Mesenchymal stem cell (in vitro differentiated cells and primary cell): ENCODE results near the gene COL4A1.

Source experiments
- DNase-seq: peaks from one replicate; pipeline ENCODE4 v3.0.0-alpha.2; 2013
- H2AFZ ChIP-seq: one replicate; pipeline ENCODE4 v1.6.1; 2013; ENCODE audit warnings: low read depth, mild to moderate bottlenecking, control low read depth, inconsistent platforms, low read length, moderate library complexity
- H2AK5ac ChIP-seq: 2 replicates; pipeline ENCODE4 v1.6.1; 2013; ENCODE audit warnings: low read length, moderate library complexity, mild to moderate bottlenecking, inconsistent platforms; ENCODE audit not compliant: severe bottlenecking
- H2BK120ac ChIP-seq: one replicate; pipeline ENCODE4 v1.6.1; 2013; ENCODE audit warnings: low read depth, mild to moderate bottlenecking, inconsistent platforms, low read length, moderate library complexity
- H2BK12ac ChIP-seq, 2 experiments: one replicate each; pipeline ENCODE4 v1.6.1; 2013; ENCODE audit warnings: inconsistent platforms in 2 of 2, low read length in 2 of 2, mild to moderate bottlenecking in 2 of 2, moderate library complexity in 2 of 2, control low read depth in 1 of 2
- H2BK15ac ChIP-seq: one replicate; pipeline ENCODE4 v1.6.1; 2013; ENCODE audit warnings: mild to moderate bottlenecking, low read depth, inconsistent platforms; ENCODE audit not compliant: poor library complexity, severe bottlenecking
- H2BK5ac ChIP-seq: 2 replicates; pipeline ENCODE4 v1.6.1; 2013; ENCODE audit warnings: low read depth, mild to moderate bottlenecking, low read length, control low read depth, inconsistent platforms; ENCODE audit not compliant: poor library complexity, severe bottlenecking
- H3K14ac ChIP-seq, 2 experiments: one replicate each; pipeline ENCODE4 v1.6.1; 2013; ENCODE audit warnings: inconsistent platforms in 2 of 2, low read length in 2 of 2, control low read depth in 1 of 2, mild to moderate bottlenecking in 1 of 2, moderate library complexity in 1 of 2
- H3K18ac ChIP-seq, 2 experiments: one replicate each; pipeline ENCODE4 v1.6.1; 2013; ENCODE audit warnings: inconsistent platforms in 2 of 2, low read length in 2 of 2, control low read depth in 1 of 2, low read depth in 1 of 2, mild to moderate bottlenecking in 1 of 2
- H3K23ac ChIP-seq, 2 experiments: one replicate each; pipeline ENCODE4 v1.6.1; 2013; ENCODE audit warnings: inconsistent platforms in 2 of 2, low read length in 2 of 2, mild to moderate bottlenecking in 2 of 2, moderate library complexity in 2 of 2, control low read depth in 1 of 2
- H3K27ac ChIP-seq: 2 replicates; pipeline ENCODE4 v1.5.1; 2013; ENCODE audit warnings: mild to moderate bottlenecking, moderate library complexity, low read length, control low read depth, inconsistent platforms; ENCODE audit not compliant: poor library complexity, severe bottlenecking
- H3K27me3 ChIP-seq, 2 experiments: 2 replicates each; pipeline versions ENCODE4 v1.6.1 to v1.7.0; 2013; ENCODE audit warnings: low read length in 2 of 2, mild to moderate bottlenecking in 2 of 2, moderate library complexity in 2 of 2, control low read depth in 1 of 2, inconsistent platforms in 1 of 2; ENCODE audit not compliant: control insufficient read depth in 1 of 2, insufficient read depth in 1 of 2
- H3K36me3 ChIP-seq, 2 experiments: 2 replicates each; pipeline versions ENCODE4 v1.6.1 to v1.7.0; 2013; ENCODE audit warnings: low read length in 2 of 2, control low read depth in 1 of 2, inconsistent platforms in 1 of 2, low read depth in 1 of 2, mild to moderate bottlenecking in 1 of 2; ENCODE audit not compliant: insufficient read depth in 2 of 2, control insufficient read depth in 1 of 2
- H3K4ac ChIP-seq, 2 experiments: one replicate each; pipeline ENCODE4 v1.6.1; 2013; ENCODE audit warnings: inconsistent platforms in 2 of 2, low read length in 2 of 2, mild to moderate bottlenecking in 2 of 2, moderate library complexity in 2 of 2, control low read depth in 1 of 2, low read depth in 1 of 2
- H3K4me1 ChIP-seq: 2 replicates; pipeline ENCODE4 v1.6.1; 2013; ENCODE audit warnings: low read depth, low read length, control low read depth; ENCODE audit not compliant: control insufficient read depth, insufficient read depth
- H3K4me2 ChIP-seq: 2 replicates; pipeline ENCODE4 v1.6.1; 2013; ENCODE audit warnings: low read length, mild to moderate bottlenecking, inconsistent platforms; ENCODE audit not compliant: poor library complexity, severe bottlenecking
- H3K4me3 ChIP-seq, 2 experiments: 2 replicates each; pipeline versions ENCODE4 v1.5.1 to v1.7.0; 2013; ENCODE audit warnings: low read length in 2 of 2, mild to moderate bottlenecking in 2 of 2, control low read depth in 1 of 2, low read depth in 1 of 2; ENCODE audit not compliant: insufficient read depth in 1 of 2
- H3K79me1 ChIP-seq: replicated peaks from 2 replicates; pipeline ENCODE4 v1.6.1; 2013; ENCODE audit warnings: mild to moderate bottlenecking, control low read depth, low read length, inconsistent platforms; ENCODE audit not compliant: poor library complexity, severe bottlenecking
- H3K9ac ChIP-seq: 2 replicates; pipeline ENCODE4 v1.7.0; 2013; ENCODE audit warnings: mild to moderate bottlenecking, low read length, moderate library complexity
- H3K9me3 ChIP-seq: 2 replicates; pipeline ENCODE4 v1.7.0; 2013; ENCODE audit warnings: mild to moderate bottlenecking, low read length; ENCODE audit not compliant: control insufficient read depth
- H4K8ac ChIP-seq: one replicate; pipeline ENCODE4 v1.6.1; 2013; ENCODE audit warnings: inconsistent platforms, mild to moderate bottlenecking, low read length, moderate library complexity
- H4K91ac ChIP-seq: one replicate; pipeline ENCODE4 v1.6.1; 2013; ENCODE audit warnings: mild to moderate bottlenecking, low read length, inconsistent platforms
- WGBS: methylation state at CpG from one replicate; pipeline ENCODE4 v1.1.7; 2013; ENCODE audit warnings: mixed read lengths; 5-methylcytosine and 5-hydroxymethylcytosine counted together

The COL4A1 gene

GRCh38 chr13:110262082-110262436 lies 44.9 kb downstream of the COL4A1 start:
- Histone ChIP-seq H2BK15ac (no peak overlapping the region), H3K4ac (no peak overlapping the region), H4K8ac (peak overlapping the region; percentile 12), H3K79me1 (peaks cover 14% of the 10 kb centered on the region), H3K27ac (peak overlapping the region; percentile 75), H2BK5ac (no peak overlapping the region), H3K9me3 (no peaks in the 10 kb centered on the region), H3K23ac (no peak overlapping the region), H2BK120ac (no peak overlapping the region), H3K18ac (peak overlapping the region in 1 of 2 experiments; percentile 19), H3K4me1 (peaks cover 40% of the 10 kb centered on the region), H4K91ac (no peak overlapping the region), H2BK12ac (peak overlapping the region in 1 of 2 experiments; percentile 10), H3K36me3 (peaks cover 5 to 25% of the 10 kb centered on the region in 2 experiments), H3K9ac (no peak overlapping the region), H3K4me3 (no peak overlapping the region), H3K27me3 (no peaks in the 10 kb centered on the region), H3K14ac (peak overlapping the region in 1 of 2 experiments; percentile 19), H2AK5ac (peak overlapping the region; percentile 55), H2AFZ (no peak overlapping the region), H3K4me2 (no peak overlapping the region)
- no peak for DNase-seq
- 94% methylated on average over 11 of the region's 11 CpGs for whole genome bisulfite sequencing

GRCh38 chr13:110261166-110262081 lies 45.5 kb downstream of the COL4A1 start:
- peaks cover 14% of the 10 kb centered on the region for H3K79me1 ChIP-seq
- no peaks in the 10 kb centered on the region for H3K9me3 ChIP-seq
- no peak overlapping the region for H4K91ac ChIP-seq
- peak overlapping the region; percentile 1 for H3K4me2 ChIP-seq
- H2AK5ac ChIP-seq: peak overlapping the region; percentile 86
- peak overlapping the region; percentile 66 for H4K8ac ChIP-seq
- 86% methylated on average over 19 of the region's 19 CpGs for WGBS
- no peak overlapping the region for H3K23ac ChIP-seq
- H2BK15ac ChIP-seq: no peak overlapping the region
- no peak overlapping the region for H2BK12ac ChIP-seq
- peak overlapping the region; percentile 31 for H2BK5ac ChIP-seq
- no peak overlapping the region for H3K4me3 ChIP-seq
- peak overlapping the region in 1 of 2 experiments; percentile 50 for H3K4ac ChIP-seq
- peak overlapping the region; percentile 75 for H3K27ac ChIP-seq
- H3K36me3 ChIP-seq: peaks cover 5 to 23% of the 10 kb centered on the region in 2 experiments
- H3K27me3 ChIP-seq: no peaks in the 10 kb centered on the region
- peak; percentile 53 for DNase-seq
- H3K4me1 ChIP-seq: peaks cover 41% of the 10 kb centered on the region
- H2BK120ac ChIP-seq: no peak overlapping the region
- peak overlapping the region; percentile 1 to 19 for H3K18ac ChIP-seq
- H2AFZ ChIP-seq: no peak overlapping the region
- no peak overlapping the region for H3K9ac ChIP-seq
- peak overlapping the region in 1 of 2 experiments; percentile 19 for H3K14ac ChIP-seq

GRCh38 chr13:110259651-110260050 lies 47.3 kb downstream of the COL4A1 start:
- 80% methylated on average over 5 of the region's 6 CpGs for WGBS
- no peak overlapping the region for H4K8ac ChIP-seq
- peaks cover 34% of the 10 kb centered on the region for H3K4me1 ChIP-seq
- H2BK12ac ChIP-seq: no peak overlapping the region
- H3K14ac ChIP-seq: no peak overlapping the region
- DNase-seq: no peak
- H3K27ac ChIP-seq: no peak overlapping the region
- no peaks in the 10 kb centered on the region for H3K9me3 ChIP-seq
- H2BK15ac ChIP-seq: no peak overlapping the region
- H2AFZ ChIP-seq: no peak overlapping the region
- no peak overlapping the region for H3K23ac ChIP-seq
- H2AK5ac ChIP-seq: no peak overlapping the region
- H3K36me3 ChIP-seq: peaks cover 0 to 14% of the 10 kb centered on the region in 2 experiments
- H3K4me2 ChIP-seq: no peak overlapping the region
- no peaks in the 10 kb centered on the region for H3K27me3 ChIP-seq
- peak overlapping the region in 1 of 2 experiments; percentile 59 for H3K4me3 ChIP-seq
- no peak overlapping the region for H2BK120ac ChIP-seq
- peaks cover 12% of the 10 kb centered on the region for H3K79me1 ChIP-seq
- peak overlapping the region; percentile 62 for H3K9ac ChIP-seq
- no peak overlapping the region for H3K4ac ChIP-seq
- no peak overlapping the region for H2BK5ac ChIP-seq
- no peak overlapping the region for H3K18ac ChIP-seq
- H4K91ac ChIP-seq: no peak overlapping the region

GRCh38 chr13:110258876-110259631 lies 47.9 kb downstream of the COL4A1 start:
- Histone ChIP-seq H2BK12ac (no peak overlapping the region), H3K36me3 (peaks cover 0 to 13% of the 10 kb centered on the region in 2 experiments), H3K14ac (no peak overlapping the region), H4K8ac (no peak overlapping the region), H3K18ac (no peak overlapping the region), H3K27me3 (no peaks in the 10 kb centered on the region), H2BK5ac (no peak overlapping the region), H2AFZ (no peak overlapping the region), H4K91ac (no peak overlapping the region), H2AK5ac (no peak overlapping the region), H3K4me2 (no peak overlapping the region), H3K4me1 (peaks cover 35% of the 10 kb centered on the region), H3K4ac (no peak overlapping the region), H2BK120ac (no peak overlapping the region), H3K9me3 (no peaks in the 10 kb centered on the region), H3K79me1 (peaks cover 11% of the 10 kb centered on the region), H3K9ac (peak overlapping the region; percentile 62), H3K23ac (no peak overlapping the region), H3K27ac (peak overlapping the region; percentile 28), H3K4me3 (peak overlapping the region in 1 of 2 experiments; percentile 59), H2BK15ac (no peak overlapping the region)
- 79% methylated on average over 11 of the region's 12 CpGs for WGBS
- DNase-seq: no peak
